ENCODE data around the gene RBMX.
"Not testable (repeated sequence)": the region's sequence is repeated elsewhere in the genome, so short reads cannot be mapped to it uniquely, and the experiment has no call there.

The RBMX gene

GRCh38 chrX:136874114-136874513 lies 6.4 kb downstream of the RBMX start:
- DNase-seq, result not testable (repeated sequence)

GRCh38 chrX:136873210-136873609 lies 7.3 kb downstream of the RBMX start:
- not testable (repeated sequence) for DNase-seq

GRCh38 chrX:136872091-136872700 lies 8.3 kb downstream of the RBMX start:
- DNase-seq, result no peak

GRCh38 chrX:136870064-136870463 lies 10.5 kb downstream of the RBMX start:
- DNase-seq, result no peak

- no peak for DNase-seq
These were observed 12.1 kb downstream of the RBMX start for GRCh38 chrX:136868283-136869055.

- no peak for DNase-seq
These were observed 13.0 kb downstream of the RBMX start for GRCh38 chrX:136867518-136867917.

GRCh38 chrX:136867096-136867491 lies 13.4 kb downstream of the RBMX start:
- no peak for DNase-seq

DNA sequence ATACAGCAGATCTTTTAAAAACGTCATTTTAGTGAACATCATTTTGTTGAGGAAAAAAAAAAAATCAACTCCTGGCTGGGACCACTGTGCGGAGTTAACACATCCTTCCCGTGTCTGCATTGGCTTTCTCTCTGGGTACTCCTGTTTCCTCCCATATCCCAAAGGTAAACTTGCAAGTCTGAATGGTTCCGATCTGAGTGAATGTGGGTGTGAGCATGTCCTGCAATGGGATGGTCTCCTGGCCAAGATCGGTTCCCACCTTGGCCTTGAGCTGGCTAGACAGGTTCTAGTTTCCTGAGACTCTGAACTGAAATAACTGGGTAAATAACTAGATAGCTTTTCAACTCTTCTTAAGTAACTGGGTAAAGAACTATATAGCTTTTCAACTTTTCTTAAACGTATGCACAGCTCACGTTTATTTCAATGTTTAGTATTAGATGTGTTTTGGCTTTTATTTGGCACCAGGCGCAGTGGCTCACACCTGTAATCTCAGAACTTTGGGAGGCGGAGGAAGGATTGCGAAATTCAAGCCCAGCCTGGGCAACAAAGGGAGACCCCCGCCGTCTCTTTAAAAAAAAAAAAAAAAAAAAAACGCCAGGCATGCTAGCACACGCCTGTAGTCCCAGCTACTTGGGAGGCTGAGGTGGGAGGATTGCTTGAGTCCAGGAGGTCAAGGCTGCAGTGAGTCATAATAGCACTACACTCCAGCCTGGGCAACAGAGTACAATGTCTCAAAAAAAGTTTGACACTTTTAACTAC lies 14.0 kb downstream of the RBMX start:
- peak; percentile 24 for DNase-seq

DNA sequence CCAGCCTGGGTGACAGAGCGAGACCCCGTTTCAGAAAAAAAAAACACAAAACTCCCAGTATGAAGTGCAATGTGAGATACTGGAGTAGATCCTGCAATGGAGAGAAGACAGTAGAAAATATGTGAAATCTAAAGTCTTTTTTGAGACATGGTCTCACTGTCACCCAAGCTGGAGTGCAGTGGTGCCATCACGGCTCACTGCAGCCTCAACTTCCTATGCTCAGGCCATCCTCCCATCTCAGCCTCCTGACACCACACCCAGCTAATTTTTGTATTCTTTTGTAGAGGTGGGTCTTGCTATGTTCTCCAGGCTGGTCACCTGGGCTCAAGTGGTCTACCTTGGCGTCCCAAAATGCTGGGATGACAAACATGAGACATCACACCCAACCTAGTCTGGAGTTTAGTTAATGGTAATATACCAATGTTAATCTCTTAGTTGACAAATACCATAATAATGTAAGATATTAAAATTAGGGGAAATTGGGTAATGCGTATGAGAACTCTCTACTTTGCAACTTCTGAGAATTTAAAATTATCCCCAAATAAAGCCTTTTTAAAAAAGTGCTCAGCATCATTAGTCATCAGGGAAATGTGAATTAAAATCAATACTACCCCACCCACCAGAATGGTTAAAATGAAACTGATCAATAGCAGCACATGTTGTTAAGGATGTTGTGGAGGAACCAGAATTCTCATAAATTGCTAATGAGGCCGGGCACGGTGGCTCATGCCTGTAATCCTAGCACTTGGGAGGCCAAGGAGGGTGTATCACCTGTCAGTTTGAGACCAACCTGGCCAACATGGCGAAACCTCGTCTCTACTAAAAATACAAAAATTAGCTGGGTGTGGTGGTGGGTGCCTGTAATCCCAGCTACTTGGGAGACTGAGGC lies 15.0 kb downstream of the RBMX start:
- no peak for DNase-seq

- DNase-seq, result no peak
These were observed 16.7 kb downstream of the RBMX start for GRCh38 chrX:136863826-136864225.

GRCh38 chrX:136862546-136862945 lies 18.0 kb downstream of the RBMX start:
- no peak for DNase-seq

GRCh38 chrX:136861877-136862276 lies 18.6 kb downstream of the RBMX start:
- no peak for DNase-seq

DNA sequence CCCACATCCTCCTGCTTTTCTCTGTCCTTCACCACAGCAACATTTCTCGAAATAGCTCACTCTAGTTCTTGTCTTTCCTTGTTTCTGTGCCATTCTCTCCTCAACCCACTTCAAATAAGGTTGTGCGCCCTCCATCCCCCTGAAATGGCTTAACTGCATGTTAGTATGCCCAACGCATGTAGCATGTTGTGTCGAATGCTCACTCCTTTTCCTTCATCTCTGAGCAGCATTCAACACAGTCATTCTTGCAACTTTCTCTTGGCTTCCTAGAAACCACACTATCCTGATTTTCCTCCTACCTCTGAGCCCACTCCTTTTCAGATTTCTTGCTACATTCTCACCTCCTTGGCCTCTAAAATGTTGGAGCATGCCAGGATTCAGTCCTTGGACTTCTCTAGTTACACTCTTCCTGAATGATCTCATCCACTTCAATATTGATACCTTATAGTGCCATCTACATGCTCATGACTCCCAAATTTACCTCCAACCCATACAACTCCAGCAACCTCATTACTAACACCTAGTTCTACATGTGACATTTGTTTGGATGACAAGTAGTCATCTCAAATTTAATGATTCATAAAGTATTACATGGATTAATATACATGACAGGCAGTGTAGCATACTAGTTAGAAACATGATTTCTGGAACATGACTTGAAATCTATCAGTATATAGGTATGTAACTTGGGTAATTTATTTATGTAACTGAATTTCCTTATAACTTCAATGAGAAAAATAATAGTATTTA lies 22.3 kb downstream of the RBMX start:
- no peak for DNase-seq

- DNase-seq, result no peak
These were observed 24.0 kb downstream of the RBMX start for GRCh38 chrX:136856551-136856950.

DNA sequence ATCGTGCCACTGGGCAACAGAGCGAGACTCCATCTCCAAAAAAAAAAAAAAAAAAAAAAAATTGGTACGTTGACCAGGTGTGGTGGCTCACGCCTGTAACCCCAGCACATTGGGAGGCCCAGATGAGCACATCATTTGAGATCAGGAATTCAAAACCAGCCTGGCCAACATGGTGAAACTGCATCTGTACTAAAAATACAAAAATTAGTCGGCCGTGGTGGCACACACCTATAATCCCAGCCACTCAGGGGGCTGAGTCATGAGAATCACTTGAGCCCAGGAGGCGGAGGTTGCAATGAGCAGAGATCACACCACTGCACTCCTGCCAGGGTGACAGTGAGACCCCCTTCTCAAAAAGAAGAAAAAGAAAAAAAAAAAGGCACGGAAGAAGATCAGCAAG lies 24.5 kb downstream of the RBMX start:
- no peak for DNase-seq

- DNase-seq, result no peak
These were observed 29.0 kb downstream of the RBMX start for GRCh38 chrX:136851526-136851925.

- DNase-seq, result no peak
These were observed 29.9 kb downstream of the RBMX start for GRCh38 chrX:136850441-136851175.

DNA sequence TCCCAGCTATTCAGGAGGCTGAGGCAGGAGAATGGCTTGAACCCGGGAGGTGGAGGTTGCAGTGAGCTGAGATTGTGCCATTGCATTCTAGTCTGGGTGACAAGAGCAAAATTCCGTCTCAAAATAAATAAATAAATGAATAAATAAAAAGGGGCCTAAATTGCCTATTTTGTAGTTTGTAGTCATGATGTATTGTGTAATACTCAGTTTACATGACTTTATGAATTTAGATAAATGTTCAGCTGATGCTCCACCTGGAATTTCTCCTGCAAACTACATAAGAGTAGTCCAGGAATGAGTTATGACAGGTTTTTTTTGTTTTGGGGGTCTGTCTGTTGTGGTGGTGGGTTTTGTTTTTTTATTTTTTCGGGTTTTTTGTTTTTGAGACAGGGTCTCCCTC lies 31.1 kb downstream of the RBMX start:
- DNase-seq, result no peak

DNA sequence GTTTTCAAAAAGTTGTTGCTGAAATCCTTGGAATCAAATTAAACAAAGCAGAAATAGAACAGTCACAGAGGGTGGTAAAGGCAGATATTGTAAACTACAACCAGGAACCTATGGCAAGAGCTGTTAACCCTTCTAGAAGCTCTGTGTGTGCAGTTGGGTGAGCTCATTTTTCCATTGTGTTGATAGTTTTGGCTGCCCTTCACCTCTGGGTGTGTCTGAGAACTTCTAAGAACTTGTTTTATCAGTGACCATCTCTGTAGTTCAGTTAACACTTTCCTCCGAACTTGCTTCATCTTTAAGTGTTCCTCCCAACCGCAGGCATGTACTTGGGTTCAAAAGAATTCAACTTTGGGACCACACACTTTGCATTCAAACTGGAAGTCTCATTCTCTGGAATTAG lies 32.7 kb downstream of the RBMX start:
- no peak for DNase-seq

DNA sequence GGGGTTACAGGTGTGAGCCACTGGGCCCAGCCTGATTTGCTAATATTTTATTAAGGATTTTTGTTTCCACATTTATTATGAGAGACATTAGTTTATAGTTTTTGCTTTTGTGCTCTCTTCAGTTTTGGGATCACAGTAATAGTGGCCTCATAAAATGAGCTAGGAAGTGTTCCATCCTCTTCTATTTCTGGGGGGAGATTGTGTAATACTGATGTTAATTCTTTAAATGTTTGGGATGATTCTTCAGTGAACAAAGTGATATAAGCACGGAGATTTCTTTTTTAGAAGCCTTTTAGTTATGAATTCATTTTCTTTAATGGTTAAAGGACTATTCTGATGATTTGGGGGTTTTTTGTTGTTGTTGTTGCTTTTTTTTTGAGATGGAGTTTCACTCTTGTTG lies 41.3 kb downstream of the RBMX start:
- DNase-seq, result no peak

DNA sequence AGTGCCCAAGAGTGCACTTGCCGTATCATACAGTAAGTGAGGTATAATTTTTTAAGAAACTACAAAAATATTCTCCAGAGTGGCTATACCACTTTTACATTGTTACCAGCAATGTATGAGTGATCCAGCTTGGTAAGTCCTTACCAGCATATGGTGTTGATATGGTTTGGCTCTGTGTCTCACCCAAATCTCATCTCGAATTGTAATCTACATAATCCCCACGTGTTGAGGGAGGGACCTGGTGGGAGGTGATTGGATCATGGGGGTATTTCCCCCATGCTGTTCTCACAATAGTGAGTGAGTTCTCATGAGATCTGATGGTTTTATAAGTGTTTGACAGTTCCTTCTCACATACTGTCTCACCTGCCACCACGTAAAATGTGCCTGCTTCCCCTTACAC lies 44.8 kb downstream of the RBMX start:
- DNase-seq, result no peak

GRCh38 chrX:136829413-136829812 lies 51.1 kb downstream of the RBMX start:
- DNase-seq, result no peak
